Measurements from ENCODE around the gene WNT9B. TPM values are rescaled to one million over a fixed set of nuclear protein-coding genes. Genes with fewer than 3 reads are reported as not detected.

Gene WNT9B

Small RNA genes lying within 50 kb of the gene (small RNA-seq; reads per million reads assigned to genes)
- gene RNU6ATAC3P (ENCODE audit: low read depth): not detected

All from mesenchymal stem cell (in vitro differentiated cells and primary cell).